Measurements from ENCODE around the gene ST6GALNAC6.

ST6GALNAC6 gene

GRCh38 chr9:127943011-127943662, 43.7 kb upstream of the ST6GALNAC6 start:
- Histone ChIP-seq H3K36me3 (peaks cover 0 to 23% (median 13%) of the 10 kb centered on the region in 11 experiments; a peak in 14 of 22 replicates), H3K9ac (peak overlapping the region in 7 of 11 experiments; percentile 12 to 55 (median 30); a peak in 11 of 22 replicates), H3K4me3 (no peak overlapping the region), H3K9me3 (replicated peaks in 1 of 11) (no peaks in the 10 kb centered on the region), H3K4me1 (peaks cover 14 to 48% (median 39%) of the 10 kb centered on the region in 10 experiments), H3K27ac (peak overlapping the region in 8 of 11 experiments; percentile 26 to 72 (median 54); a peak in 15 of 22 replicates), H3K27me3 (no peaks in the 10 kb centered on the region), H3K4me2 (peak overlapping the region; percentile 23 to 84 (median 54)), H4K20me1 (peaks cover 0 to 45% (median 0%) of the 10 kb centered on the region in 11 experiments; a peak in 9 of 22 replicates)
- no peak for TF ChIP-seq Cebpa-rat (IDR thresholded peaks at IDR 0.05)

DNA sequence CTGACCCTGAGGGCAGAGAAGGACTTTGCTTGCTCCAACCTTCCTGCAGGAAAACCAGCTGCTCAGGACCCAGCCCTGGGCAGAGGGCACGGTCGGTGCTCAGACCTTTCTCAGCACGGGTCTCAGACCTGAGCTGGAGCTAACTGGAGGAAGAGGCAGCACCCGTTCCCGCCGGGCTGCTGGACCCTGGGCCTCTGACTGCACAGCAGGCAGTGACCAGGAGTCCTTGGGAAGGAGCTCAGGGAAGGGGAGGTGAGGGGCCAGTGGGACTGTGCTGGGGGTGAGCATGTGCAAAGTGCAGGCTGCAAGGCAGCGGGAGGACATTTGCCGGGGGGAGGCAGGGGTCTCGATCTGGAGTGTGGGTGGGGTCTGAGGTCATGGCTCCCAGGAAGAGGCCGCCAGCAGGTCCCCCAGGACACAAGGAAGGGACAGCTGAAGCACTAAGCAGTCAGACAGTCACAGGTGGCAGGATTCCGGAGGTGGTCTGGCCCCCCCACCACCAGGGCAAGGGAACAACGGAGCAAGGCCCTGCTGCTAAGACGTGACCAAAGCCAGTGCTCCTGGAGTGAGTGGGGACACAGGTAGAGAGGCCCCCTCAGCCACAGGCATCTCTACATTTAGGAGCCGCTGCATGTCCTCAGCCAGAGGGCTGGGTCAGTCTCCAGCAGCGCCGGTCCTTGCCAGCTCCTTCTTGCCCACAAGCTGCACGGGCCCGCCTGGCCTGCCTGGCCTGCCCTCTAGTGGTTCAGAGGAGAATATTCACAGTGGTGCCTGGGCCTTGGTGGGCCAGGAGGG, 43.0 kb upstream of the ST6GALNAC6 start:
- Histone ChIP-seq H3K9me3 (replicated peaks in 1 of 11) (no peaks in the 10 kb centered on the region), H3K4me3 (no peak overlapping the region), H3K4me2 (peak overlapping the region in 6 of 11 experiments; percentile 19 to 84 (median 64); a peak in 9 of 22 replicates), H3K4me1 (peaks cover 14 to 44% (median 35%) of the 10 kb centered on the region in 10 experiments), H3K27ac (peak overlapping the region in 2 of 11 experiments; percentile 68 to 72; a peak in 1 of 22 replicates), H3K9ac (peak overlapping the region in 5 of 11 experiments; percentile 5 to 48 (median 21); a peak in 3 of 22 replicates), H3K36me3 (peaks cover 0 to 23% (median 13%) of the 10 kb centered on the region in 11 experiments; a peak in 14 of 22 replicates), H3K27me3 (no peaks in the 10 kb centered on the region), H4K20me1 (peaks cover 0 to 38% (median 0%) of the 10 kb centered on the region in 11 experiments; a peak in 8 of 22 replicates)
- no peak for TF ChIP-seq Cebpa-rat (IDR thresholded peaks at IDR 0.05)

GRCh38 chr9:127941961-127942215, 42.5 kb upstream of the ST6GALNAC6 start:
- no peak overlapping the region for H3K4me2 ChIP-seq
- no peak for TF ChIP-seq Cebpa-rat (IDR thresholded peaks at IDR 0.05)
- peaks cover 17 to 41% (median 34%) of the 10 kb centered on the region in 10 experiments for H3K4me1 ChIP-seq
- no peak overlapping the region for H3K4me3 ChIP-seq
- peaks cover 0 to 34% (median under 1%) of the 10 kb centered on the region in 11 experiments; a peak in 11 of 22 replicates for H4K20me1 ChIP-seq
- no peaks in the 10 kb centered on the region for H3K9me3 ChIP-seq (replicated peaks in 1 of 11)
- no peak overlapping the region for H3K27ac ChIP-seq
- peaks cover 0 to 23% (median 13%) of the 10 kb centered on the region in 11 experiments; a peak in 14 of 22 replicates for H3K36me3 ChIP-seq
- no peaks in the 10 kb centered on the region for H3K27me3 ChIP-seq
- H3K9ac ChIP-seq, result peak overlapping the region in 3 of 11 experiments; percentile 8 to 16 (median 15); a peak in 3 of 22 replicates

- peaks cover under 1 to 25% (median 13%) of the 10 kb centered on the region in 11 experiments; a peak in 15 of 22 replicates for H3K36me3 ChIP-seq
- no peak overlapping the region for H3K4me3 ChIP-seq
- no peaks in the 10 kb centered on the region for H3K27me3 ChIP-seq
- H3K9me3 ChIP-seq (replicated peaks in 1 of 11), result no peaks in the 10 kb centered on the region
- no peak for TF ChIP-seq Cebpa-rat (IDR thresholded peaks at IDR 0.05)
- H3K4me1 ChIP-seq, result peaks cover 22 to 41% (median 35%) of the 10 kb centered on the region in 10 experiments
- H3K4me2 ChIP-seq, result no peak overlapping the region
- peaks cover 0 to 34% (median 6%) of the 10 kb centered on the region in 11 experiments; a peak in 16 of 22 replicates for H4K20me1 ChIP-seq
- no peak overlapping the region for H3K27ac ChIP-seq
- H3K9ac ChIP-seq, result peak overlapping the region in 3 of 11 experiments; percentile 7 to 16 (median 15); a peak in 2 of 22 replicates
Measured at GRCh38 chr9:127941062-127941960, 41.9 kb upstream of the ST6GALNAC6 start.

GRCh38 chr9:127940593-127940992, 41.2 kb upstream of the ST6GALNAC6 start:
- no peak for TF ChIP-seq Cebpa-rat (IDR thresholded peaks at IDR 0.05)
- Histone ChIP-seq H3K4me3 (no peak overlapping the region), H3K9me3 (replicated peaks in 1 of 11) (no peaks in the 10 kb centered on the region), H3K4me2 (no peak overlapping the region), H3K36me3 (peaks cover 3 to 29% (median 13%) of the 10 kb centered on the region in 11 experiments; a peak in 16 of 22 replicates), H3K27ac (no peak overlapping the region), H3K9ac (no peak overlapping the region; a peak in 1 of 22 replicates), H3K4me1 (peaks cover 29 to 47% (median 39%) of the 10 kb centered on the region in 10 experiments), H4K20me1 (peaks cover 0 to 36% (median 13%) of the 10 kb centered on the region in 11 experiments; a peak in 18 of 22 replicates), H3K27me3 (no peaks in the 10 kb centered on the region)

DNA sequence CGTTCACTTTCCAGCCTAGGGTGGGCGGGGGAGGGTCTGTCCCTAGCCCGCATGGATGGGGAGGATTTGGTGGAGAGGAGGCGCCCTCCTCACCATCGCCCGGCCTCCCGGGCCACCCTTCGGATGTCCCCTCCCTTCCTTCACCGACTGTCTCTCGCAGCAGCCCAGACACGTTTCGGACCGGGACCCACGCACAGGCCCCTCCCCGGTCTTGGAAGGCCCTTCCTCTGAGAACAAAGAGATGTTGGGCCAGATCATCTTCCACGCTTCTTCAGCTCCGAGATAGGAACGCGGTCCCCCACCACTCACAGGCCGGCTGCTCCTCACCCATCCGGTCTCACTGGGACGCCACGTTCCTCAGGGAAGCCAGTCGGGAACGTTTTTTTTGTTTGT, 38.9 kb upstream of the ST6GALNAC6 start:
- peak overlapping the region in 2 of 11 experiments; percentile 63 to 87; a peak in 3 of 22 replicates for H3K27ac ChIP-seq

DNA sequence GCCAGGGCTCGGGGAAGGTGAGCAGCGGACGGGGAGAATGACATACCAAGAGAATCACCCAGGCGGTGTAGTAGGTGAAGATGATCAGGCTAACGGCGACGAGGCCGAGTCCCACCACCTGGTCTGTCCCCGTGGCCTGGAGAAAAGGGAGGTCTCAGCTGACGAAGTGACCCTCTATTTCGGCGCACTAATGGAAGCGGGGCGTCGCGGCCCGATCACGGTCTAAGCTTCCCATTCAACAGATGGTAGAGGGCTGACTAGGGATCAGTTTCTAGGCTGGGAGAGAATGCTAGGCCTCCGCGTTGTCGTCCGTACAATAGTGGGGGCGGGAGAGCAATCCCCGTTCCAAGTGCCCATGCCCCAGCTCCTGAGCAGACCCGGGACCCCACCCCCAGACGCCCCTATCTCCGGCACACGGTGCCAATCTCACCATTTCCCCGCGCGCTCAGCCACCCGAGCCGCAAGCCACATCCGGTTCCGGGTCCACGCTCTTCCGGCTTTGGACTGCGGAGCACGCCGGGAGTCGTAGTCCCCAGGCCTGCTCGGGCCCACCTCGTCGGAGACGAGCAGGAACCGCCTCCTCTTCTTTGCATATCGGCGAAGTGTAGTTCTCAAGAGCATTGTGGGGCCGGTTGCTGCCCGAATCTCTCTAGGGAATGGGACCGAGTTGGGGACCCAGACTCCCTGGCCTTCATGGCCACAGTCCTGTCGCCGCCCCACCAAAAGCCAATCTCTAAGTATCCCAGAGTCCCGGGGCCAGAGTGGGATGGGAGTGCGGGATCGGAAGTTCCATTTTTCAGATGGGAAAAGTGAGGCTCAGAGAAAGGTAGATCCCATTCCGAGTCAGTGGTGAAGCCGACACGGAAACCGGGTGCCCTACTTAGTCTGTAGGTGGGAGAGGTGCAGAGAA, 38.2 kb upstream of the ST6GALNAC6 start, which contains the start of gene DPM2:
TSS of gene DPM2 (minus strand) at position 467 of the 910 bp plus-strand sequence. CDS start at position 433, 34 bp downstream.
- no peak for TF ChIP-seq Cebpa-rat (IDR thresholded peaks at IDR 0.05)
- Histone ChIP-seq H3K27me3 (no peaks in the 10 kb centered on the region), H3K36me3 (peaks cover 0 to 33% (median 16%) of the 10 kb centered on the region in 11 experiments; a peak in 14 of 22 replicates), H3K4me2 (peak within 1 kb of the TSS; percentile 82 to 98 (median 94)), H3K27ac (peak within 1 kb of the TSS; percentile 37 to 91 (median 80); a peak in 21 of 22 replicates), H3K4me1 (peaks cover 28 to 44% (median 37%) of the 10 kb centered on the region in 10 experiments), H3K4me3 (peak within 1 kb of the TSS; percentile 69 to 87 (median 82)), H4K20me1 (peaks cover 8 to 48% (median 32%) of the 10 kb centered on the region in 11 experiments; a peak in 20 of 22 replicates), H3K9ac (peak within 1 kb of the TSS; percentile 73 to 89 (median 84)), H3K9me3 (replicated peaks in 1 of 11) (no peaks in the 10 kb centered on the region)

More for the DNA sequence above, 38.9 kb upstream of the ST6GALNAC6 start:
- no peak for TF ChIP-seq Cebpa-rat (IDR thresholded peaks at IDR 0.05)
- H4K20me1 ChIP-seq, result peaks cover 8 to 47% (median 32%) of the 10 kb centered on the region in 11 experiments; a peak in 20 of 22 replicates
- H3K4me3 ChIP-seq, result no peak overlapping the region
- no peaks in the 10 kb centered on the region for H3K9me3 ChIP-seq (replicated peaks in 1 of 11)
- peaks cover 32 to 50% (median 43%) of the 10 kb centered on the region in 10 experiments for H3K4me1 ChIP-seq
- peak overlapping the region in 2 of 11 experiments; percentile 87 to 88; a peak in 1 of 22 replicates for H3K9ac ChIP-seq
- H3K4me2 ChIP-seq, result peak overlapping the region in 10 of 11 experiments; percentile 87 to 98 (median 94); a peak in 15 of 22 replicates
- no peaks in the 10 kb centered on the region for H3K27me3 ChIP-seq
- H3K36me3 ChIP-seq, result peaks cover 0 to 29% (median 16%) of the 10 kb centered on the region in 11 experiments; a peak in 14 of 22 replicates

All from BLaER1 treated with 17β-estradiol and CSF1 and Interleukin-3, amounts not matched to agents 10 nM and 100 nM (cell line).